HL-60 (cell line): ENCODE results near the gene RTN4.

Source experiments
- DNase-seq, 2 experiments: peaks; one replicate each; pipeline ENCODE4 v3.0.0-alpha.2; 2010 to 2020; ENCODE audit warnings: low read depth in 1 of 2, low spot score in 1 of 2
- H3K27ac ChIP-seq: fragments of 250-450 bp; sonication (Bioruptor Pico); replicated peaks from 2 replicates; pipeline ENCODE4 v1.5.1; 2020; ENCODE audit warnings: mild to moderate bottlenecking, moderate library complexity
- H3K27me3 ChIP-seq: fragments of 250-450 bp; sonication (Bioruptor Pico); 2 replicates; pipeline ENCODE4 v1.5.1; 2021; ENCODE audit warnings: mild to moderate bottlenecking, moderate library complexity; ENCODE audit not compliant: insufficient read depth, poor library complexity, severe bottlenecking
- H3K4me3 ChIP-seq: replicated peaks from 2 replicates; pipeline ENCODE4 v1.5.1; 2011; ENCODE audit warnings: mild to moderate bottlenecking, control low read depth, low read length; ENCODE audit not compliant: insufficient read depth
- CTCF ChIP-seq: IDR thresholded peaks from one replicate; pipeline ENCODE4 v1.5.1; 2011; ENCODE audit warnings: low read length, control low read depth, inconsistent platforms; ENCODE audit not compliant: insufficient read depth
- GABPA ChIP-seq: IDR thresholded peaks from 2 replicates; pipeline ENCODE4 v1.6.1; 2012; ENCODE audit warnings: low read depth
- POLR2AphosphoS5 ChIP-seq: IDR thresholded peaks from 2 replicates; pipeline ENCODE4 v1.6.1; 2012; ENCODE audit warnings: low read depth
- REST ChIP-seq: IDR thresholded peaks from 2 replicates; pipeline ENCODE4 v1.6.1; 2012; ENCODE audit warnings: low read depth; ENCODE audit not compliant: insufficient replicate concordance
- SPI1 ChIP-seq: IDR thresholded peaks from 2 replicates; pipeline ENCODE4 v1.6.1; 2012; ENCODE audit warnings: low read depth, mild to moderate bottlenecking, borderline replicate concordance

Gene RTN4

GRCh38 chr2:54962511-54962910 is 87.7 kb downstream of the RTN4 start:
- Histone ChIP-seq H3K27me3 (no peaks in the 10 kb centered on the region), H3K4me3 (no peak overlapping the region), H3K27ac (no peak overlapping the region)
- TF ChIP-seq POLR2AphosphoS5: no peak
- TF ChIP-seq CTCF: no peak
- no peak for TF ChIP-seq SPI1
- no peak for TF ChIP-seq GABPA
- no peak for TF ChIP-seq REST
- DNase-seq: no peak

GRCh38 chr2:54960164-54960563 is 90.1 kb downstream of the RTN4 start:
- no peak overlapping the region for H3K4me3 ChIP-seq
- DNase-seq: no peak
- no peak overlapping the region for H3K27ac ChIP-seq
- H3K27me3 ChIP-seq: no peaks in the 10 kb centered on the region
- TF ChIP-seq REST (no peak), SPI1 (no peak), GABPA (no peak), CTCF (no peak), POLR2AphosphoS5 (no peak)

- peak; percentile 92; the same call in 1 of the 2 replicates for TF ChIP-seq SPI1
- no peak for TF ChIP-seq GABPA
- Histone ChIP-seq H3K27ac (no peak overlapping the region), H3K27me3 (no peaks in the 10 kb centered on the region), H3K4me3 (no peak overlapping the region)
- DNase-seq: peak in 1 of 2 experiments; percentile 42
These were observed 91.4 kb downstream of the RTN4 start for GRCh38 chr2:54958717-54959371.

- no peak overlapping the region for H3K4me3 ChIP-seq
- TF ChIP-seq CTCF (no peak), GABPA (no peak), REST (no peak), SPI1 (no peak), POLR2AphosphoS5 (no peak)
- DNase-seq: no peak
- no peak overlapping the region for H3K27ac ChIP-seq
- no peaks in the 10 kb centered on the region for H3K27me3 ChIP-seq
These were observed 92.8 kb downstream of the RTN4 start for GRCh38 chr2:54957321-54957999.
